Type B pancreatic cell (in vitro differentiated cells): ENCODE data around the gene CEACAM1. TPM values are rescaled to one million over a fixed set of nuclear protein-coding genes. Genes with fewer than 3 reads are reported as not detected.

Experiments
- DNase-seq: peaks from one replicate; pipeline ENCODE4 v3.0.0; 2021; ENCODE audit warnings: mixed read lengths; ENCODE audit not compliant: unreplicated experiment; ENCODE audit errors: extremely low spot score
- H3K27ac Mint-ChIP-seq: 2 replicates; pipeline ENCODE4 v1.8.0; 2021; ENCODE audit warnings: mild to moderate bottlenecking, mixed read lengths
- H3K27me3 Mint-ChIP-seq: 2 replicates; pipeline ENCODE4 v1.8.0; 2021; ENCODE audit warnings: mixed read lengths
- H3K36me3 Mint-ChIP-seq: 2 replicates; pipeline ENCODE4 v1.8.0; 2021; ENCODE audit warnings: mixed read lengths
- H3K4me1 Mint-ChIP-seq: one replicate; pipeline ENCODE4 v1.8.0; 2021; ENCODE audit warnings: mixed read lengths; ENCODE audit not compliant: unreplicated experiment
- H3K4me3 Mint-ChIP-seq: 2 replicates; pipeline ENCODE4 v1.8.0; 2021; ENCODE audit warnings: mild to moderate bottlenecking, mixed read lengths
- H3K9me3 Mint-ChIP-seq: 2 replicates; pipeline ENCODE4 v1.8.0; 2021; ENCODE audit warnings: mixed read lengths
- CTCF ChIP-seq: fragments of 200-600 bp; sonication (generic); conservative IDR thresholded peaks from 2 replicates; pipeline ENCODE4 v1.5.0; 2021; ENCODE audit warnings: antibody characterized with exemption, mild to moderate bottlenecking
- total RNA-seq: library from RNA; stranded (reverse); gene quantifications from 2 replicates; pipeline ENCODE4 v1.2.1, GENCODE V29; 2021; ENCODE audit warnings: low replicate concordance

CEACAM1 gene
- total RNA-seq, 1 donor from 2014 or later = 19.1 TPM

- Mint-ChIP-seq H3K36me3 (no peaks in the 10 kb centered on the region), H3K4me3 (no peak overlapping the region), H3K9me3 (no peaks in the 10 kb centered on the region), H3K27ac (no peak overlapping the region), H3K27me3 (peaks cover 33% of the 10 kb centered on the region), H3K4me1 (no peaks in the 10 kb centered on the region)
- TF ChIP-seq CTCF = no peak
- no peak for DNase-seq
Measured at GRCh38 chr19:42569193-42569592, 40.9 kb upstream of the CEACAM1 start.

GRCh38 chr19:42568006-42568405 lies 39.7 kb upstream of the CEACAM1 start:
- TF ChIP-seq CTCF = no peak
- Mint-ChIP-seq H3K36me3 (no peaks in the 10 kb centered on the region), H3K9me3 (no peaks in the 10 kb centered on the region), H3K4me3 (no peak overlapping the region), H3K27ac (no peak overlapping the region), H3K4me1 (no peaks in the 10 kb centered on the region), H3K27me3 (peaks cover 34% of the 10 kb centered on the region)
- no peak for DNase-seq

GRCh38 chr19:42567567-42567966 lies 39.3 kb upstream of the CEACAM1 start:
- Mint-ChIP-seq H3K36me3 (no peaks in the 10 kb centered on the region), H3K27ac (no peak overlapping the region)
- no peak for DNase-seq

GRCh38 chr19:42563352-42564210 lies 35.3 kb upstream of the CEACAM1 start:
- Mint-ChIP-seq H3K4me1 (no peaks in the 10 kb centered on the region), H3K27ac (no peak overlapping the region), H3K4me3 (no peak overlapping the region), H3K36me3 (no peaks in the 10 kb centered on the region), H3K27me3 (peaks cover 29% of the 10 kb centered on the region), H3K9me3 (no peaks in the 10 kb centered on the region)
- no peak for DNase-seq
- TF ChIP-seq CTCF = peak; percentile 77

More at GRCh38 chr19:42567567-42567966, 39.3 kb upstream of the CEACAM1 start:
- TF ChIP-seq CTCF = no peak
- peaks cover 34% of the 10 kb centered on the region for H3K27me3 Mint-ChIP-seq
- H3K4me1 Mint-ChIP-seq = no peaks in the 10 kb centered on the region
- no peaks in the 10 kb centered on the region for H3K9me3 Mint-ChIP-seq
- H3K4me3 Mint-ChIP-seq = no peak overlapping the region

GRCh38 chr19:42561512-42561911 lies 33.2 kb upstream of the CEACAM1 start:
- no peaks in the 10 kb centered on the region for H3K4me1 Mint-ChIP-seq
- no peak overlapping the region for H3K27ac Mint-ChIP-seq
- no peak for DNase-seq
- H3K27me3 Mint-ChIP-seq = peaks cover 16% of the 10 kb centered on the region
- TF ChIP-seq CTCF = no peak
- H3K4me3 Mint-ChIP-seq = no peak overlapping the region
- H3K36me3 Mint-ChIP-seq = no peaks in the 10 kb centered on the region
- H3K9me3 Mint-ChIP-seq = no peaks in the 10 kb centered on the region
